ENCODE results near the gene CUX1.

DNA sequence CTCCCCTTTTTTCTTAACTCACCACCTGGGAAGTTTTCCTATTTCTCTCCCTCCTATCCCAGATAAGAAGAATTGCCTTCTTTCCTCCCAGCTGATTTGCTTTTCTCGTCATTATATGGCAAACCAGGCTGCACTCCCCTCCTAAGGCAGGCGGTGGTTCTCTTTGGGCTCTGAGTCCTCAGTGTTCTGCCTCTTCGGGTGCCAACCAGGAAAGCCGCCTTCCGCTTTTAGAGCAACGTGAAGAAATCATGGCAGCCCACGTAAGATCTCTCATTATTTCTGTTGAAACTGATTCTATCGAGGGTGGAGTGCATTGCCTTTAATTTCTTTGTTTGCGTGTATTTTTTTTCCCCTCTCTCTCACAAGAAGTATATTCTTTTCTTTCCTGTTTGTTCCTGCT is 141.9 kb downstream of the CUX1 start:
- TF ChIP-seq GATA2 (IDR thresholded peaks at IDR 0.05; ENCODE audit: low read depth, low read length): no peak
- TF ChIP-seq GATA3 (IDR thresholded peaks at IDR 0.05; ENCODE audit: low read depth, low read length): no peak

Measured in SH-SY5Y (cell line).